T follicular helper cell (primary cell): ENCODE measurements around the gene CRMP1.

Experiments used
- DNase-seq: peaks from one replicate; pipeline ENCODE4 v3.0.0-alpha.2; 2020; ENCODE audit warnings: low read depth

The CRMP1 gene

DNA sequence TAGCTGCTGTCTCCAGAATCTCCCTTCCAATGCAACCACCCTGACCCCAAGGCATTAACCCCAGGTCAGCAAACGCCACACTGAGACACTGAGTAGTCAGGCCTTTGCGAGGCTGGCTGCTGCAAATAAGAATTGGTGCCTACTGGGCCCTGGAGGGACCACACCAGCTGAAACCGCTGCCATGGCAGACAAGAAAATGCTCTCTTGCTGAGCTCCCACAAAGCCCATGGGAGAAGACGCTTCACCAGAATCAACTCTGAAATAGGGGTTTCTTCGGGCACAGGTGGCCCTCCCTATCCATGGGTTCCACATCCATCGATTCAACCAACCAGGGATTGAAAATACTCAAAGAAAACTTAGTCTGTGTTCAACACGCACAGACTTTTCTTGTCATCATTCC lies 26.7 kb upstream of the CRMP1 start:
- DNase-seq: no peak

DNA sequence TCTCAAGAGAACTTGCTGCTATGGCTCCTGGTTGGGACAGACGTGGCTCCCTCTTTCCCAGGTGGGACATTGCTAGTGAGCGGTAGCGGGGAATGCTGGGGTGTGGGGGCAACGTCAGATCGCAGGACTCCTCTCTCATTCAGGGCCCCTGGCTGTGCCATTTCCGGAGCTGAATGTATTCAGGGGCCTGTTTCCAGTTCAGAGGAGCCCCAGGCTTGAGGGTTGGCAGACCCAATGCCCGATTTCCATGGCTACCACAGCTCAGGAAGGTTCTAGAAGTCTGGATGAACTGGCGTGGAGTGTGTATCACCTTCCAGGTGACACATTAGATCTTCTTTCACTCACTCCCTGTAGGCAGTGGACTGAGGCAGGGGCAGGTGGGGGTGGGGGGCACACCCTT lies 26.2 kb upstream of the CRMP1 start:
- no peak for DNase-seq

DNA sequence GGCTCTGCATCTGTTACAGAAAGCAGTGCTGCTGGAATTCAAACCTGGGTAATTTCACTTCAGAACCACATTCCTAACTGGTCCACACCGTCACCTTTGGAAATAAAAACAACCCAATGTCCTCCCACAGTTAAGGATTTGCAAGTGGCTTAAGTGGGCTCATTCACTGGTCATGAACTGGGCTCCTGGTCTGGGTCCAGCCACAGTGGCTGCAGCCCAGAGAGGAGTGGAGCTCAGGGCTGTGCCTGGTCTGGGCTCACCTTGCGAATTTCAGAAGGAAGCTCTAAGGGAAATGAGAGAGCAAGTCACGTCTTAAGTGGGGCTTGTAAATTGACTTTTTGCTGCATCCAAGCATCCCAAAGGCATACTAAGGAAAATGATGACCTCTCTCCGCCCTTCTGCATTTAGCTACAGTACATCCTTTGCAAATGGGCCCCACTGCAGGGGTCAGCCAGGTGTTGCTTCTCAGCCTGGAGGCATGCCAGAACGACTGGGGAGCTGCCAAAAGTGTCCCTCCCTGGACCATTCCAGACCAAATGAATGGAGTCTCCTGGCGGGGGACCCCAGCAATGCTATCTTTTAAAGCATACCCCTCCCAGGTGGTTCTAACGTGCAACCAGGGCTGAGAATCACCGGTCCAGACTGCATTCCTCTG lies 25.6 kb upstream of the CRMP1 start:
- no peak for DNase-seq

DNA sequence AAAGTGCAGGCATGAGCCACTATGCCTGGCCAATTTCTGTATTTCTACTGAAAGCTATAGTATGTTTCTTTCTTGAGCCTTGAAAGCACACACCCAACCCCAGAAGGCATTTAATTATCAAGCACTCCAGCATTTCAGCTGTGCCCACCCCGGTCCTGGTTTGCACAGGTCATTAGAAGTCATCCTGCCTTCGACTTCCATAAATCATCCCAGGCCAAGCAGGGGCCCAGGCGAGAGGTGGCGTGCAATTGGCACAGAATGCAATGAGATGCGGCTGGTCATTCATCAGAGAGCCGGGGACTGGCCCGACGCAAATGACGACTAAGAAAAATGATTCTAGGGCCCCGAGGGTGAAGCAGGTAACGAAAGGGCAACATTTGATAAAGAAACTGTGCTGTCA lies 24.8 kb upstream of the CRMP1 start:
- no peak for DNase-seq

DNA sequence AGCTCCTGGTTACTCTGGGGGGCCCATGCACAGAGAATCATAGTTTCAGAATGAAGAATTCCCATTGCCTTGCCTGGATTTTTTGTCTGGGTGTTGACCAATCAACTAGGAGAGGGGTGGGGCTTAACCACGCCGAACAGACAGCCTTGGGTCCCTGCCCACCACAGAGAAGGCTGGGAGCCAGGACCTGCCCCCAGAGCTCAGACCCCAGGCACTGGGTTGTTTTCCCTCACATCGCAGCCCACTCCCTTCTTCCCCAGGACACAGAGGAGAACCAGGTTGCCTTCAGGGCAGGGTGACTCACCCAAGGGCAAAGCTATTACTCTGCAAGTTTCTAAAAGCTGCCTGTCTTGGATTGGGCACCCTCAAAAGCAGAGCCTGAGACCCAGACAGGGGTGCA lies 23.3 kb upstream of the CRMP1 start:
- DNase-seq: no peak

DNA sequence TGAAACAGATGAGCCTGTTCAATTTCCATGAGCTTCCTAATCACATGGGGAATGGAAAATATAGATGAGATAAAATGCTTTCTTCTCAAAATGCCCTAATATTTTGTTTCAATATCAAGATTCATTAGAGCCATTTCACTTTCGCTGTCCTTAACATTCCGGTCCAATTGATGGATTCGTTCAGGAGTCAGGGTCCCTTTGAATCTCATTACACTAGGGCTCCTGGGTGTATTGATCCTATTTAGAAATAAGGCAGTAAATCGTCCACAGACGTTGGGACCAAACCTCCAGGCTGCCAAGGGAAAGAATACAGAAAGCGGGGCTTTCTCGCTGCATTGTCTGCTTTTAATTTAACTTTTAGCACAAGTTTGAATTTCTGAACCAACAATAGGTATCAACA lies 20.6 kb upstream of the CRMP1 start:
- no peak for DNase-seq

DNA sequence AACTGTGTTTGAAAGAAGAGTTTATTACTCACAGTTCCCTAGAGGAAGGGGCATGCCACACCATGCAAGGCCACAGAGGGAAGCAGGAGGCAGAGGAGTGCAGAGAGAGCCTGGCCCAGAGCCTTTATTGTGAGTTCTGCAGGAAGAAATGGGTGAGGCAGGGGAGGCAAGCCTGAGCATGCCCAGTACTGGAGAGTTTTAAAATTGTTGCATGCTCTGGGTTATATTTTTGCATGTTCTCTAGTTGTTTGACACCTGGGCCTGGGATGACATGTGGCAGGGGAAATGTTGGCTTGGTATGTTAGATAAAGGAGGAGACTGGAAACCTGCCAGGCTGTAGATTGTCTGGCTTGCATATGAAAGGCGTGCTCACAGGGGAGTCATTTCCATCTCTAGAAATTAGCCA lies 19.7 kb upstream of the CRMP1 start:
- no peak for DNase-seq

DNA sequence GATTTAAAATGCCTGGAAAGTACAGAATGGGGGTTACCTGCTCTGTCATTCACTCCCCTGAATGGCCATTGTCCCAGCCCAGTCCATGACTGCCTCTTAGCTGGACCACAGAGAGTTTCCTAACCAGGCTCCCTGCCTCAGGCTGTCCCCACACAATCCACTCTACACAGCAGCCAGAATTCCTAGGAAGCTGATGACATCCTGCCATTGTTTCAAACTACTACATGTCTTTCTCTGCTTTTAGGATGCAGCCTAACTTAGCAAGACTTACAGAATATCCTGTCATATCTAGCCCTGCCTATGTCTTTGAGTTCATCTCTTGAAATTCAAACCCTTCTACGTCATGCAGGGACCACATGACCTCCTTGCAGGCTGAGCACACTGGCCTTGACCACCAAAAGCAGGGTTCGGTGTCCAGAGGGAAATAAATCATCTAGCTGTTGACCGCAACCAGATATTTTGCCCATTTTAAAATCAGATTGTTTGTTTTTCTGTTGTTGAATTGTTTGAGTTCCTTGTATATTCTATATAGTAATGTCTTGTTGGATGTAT lies 16.1 kb upstream of the CRMP1 start:
- no peak for DNase-seq

DNA sequence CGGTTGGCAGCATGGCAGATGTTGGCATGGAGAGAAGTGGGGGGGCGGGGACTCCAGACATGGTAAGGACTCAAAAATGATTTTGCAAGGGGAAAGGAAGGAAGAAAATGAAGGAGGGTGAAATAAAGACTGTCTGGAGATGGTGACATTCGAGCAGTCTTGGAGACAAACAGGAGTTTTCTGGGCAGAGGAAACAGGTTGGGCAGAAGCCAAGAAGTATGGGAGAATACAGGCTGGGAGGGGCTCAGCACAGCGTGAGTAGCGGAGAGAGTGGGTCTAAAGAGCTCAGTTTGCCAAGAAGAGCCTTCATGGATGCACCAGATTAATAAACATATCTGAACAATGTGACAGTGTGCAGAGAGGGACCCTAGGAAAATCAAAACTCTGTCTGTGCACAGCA lies 13.3 kb upstream of the CRMP1 start:
- no peak for DNase-seq

DNA sequence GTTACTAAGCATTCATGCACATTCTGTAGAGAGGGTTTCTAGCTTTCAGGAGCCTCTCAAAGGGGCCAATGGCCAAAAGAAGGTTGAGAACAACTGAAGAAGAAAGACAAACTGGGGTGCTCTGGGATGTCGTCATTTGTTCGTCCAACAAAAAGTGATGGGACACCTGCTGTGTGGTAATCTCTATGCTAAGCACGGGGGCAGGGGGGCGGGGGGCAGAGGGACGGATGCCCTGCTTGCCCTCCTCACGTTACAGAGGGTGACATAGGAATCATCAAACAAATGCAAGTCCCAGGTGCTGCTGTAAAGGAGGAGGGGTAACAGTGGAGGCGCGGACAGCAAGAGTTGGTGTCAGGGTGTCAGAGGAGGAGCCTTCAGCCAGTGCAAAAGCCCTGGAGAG lies 12.8 kb upstream of the CRMP1 start:
- DNase-seq: no peak

DNA sequence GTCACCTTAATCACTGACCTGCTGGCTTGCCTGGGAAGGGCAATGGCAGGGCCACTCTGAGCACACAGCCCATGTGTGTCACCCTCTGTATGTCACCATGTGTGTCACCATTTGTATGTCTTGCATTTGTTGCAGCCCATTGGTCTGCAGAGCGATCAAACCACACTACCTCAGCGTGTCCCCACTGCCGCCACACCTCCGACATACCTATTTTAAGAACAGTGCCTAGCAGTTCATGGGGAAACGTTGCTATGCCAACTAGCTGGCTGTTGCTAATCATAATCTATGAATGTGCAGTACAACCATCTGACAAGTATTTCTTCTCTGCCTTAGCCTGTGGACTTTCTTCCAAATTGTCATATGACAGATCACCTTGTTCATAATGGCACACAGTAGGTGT lies 8.0 kb upstream of the CRMP1 start:
- no peak for DNase-seq

DNA sequence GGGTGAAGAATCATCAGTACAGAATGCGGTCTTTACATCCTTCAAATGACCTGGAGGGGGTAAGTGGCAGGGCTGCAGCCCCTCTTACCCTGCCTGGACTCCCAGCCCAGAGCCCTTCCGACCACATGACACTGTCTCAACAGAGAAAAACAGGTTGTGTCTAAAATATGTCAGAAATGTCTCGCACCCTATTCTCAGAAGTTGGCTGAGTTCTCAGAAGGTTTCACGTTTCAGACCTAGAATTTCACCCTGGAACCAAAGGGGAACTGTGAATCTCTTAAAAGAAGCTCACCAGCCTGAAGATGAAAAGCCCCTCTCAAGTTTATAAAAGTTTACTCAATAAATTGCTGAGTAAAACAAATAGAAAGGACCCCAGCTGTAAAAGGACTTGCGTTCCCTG lies 7.0 kb upstream of the CRMP1 start:
- no peak for DNase-seq

DNA sequence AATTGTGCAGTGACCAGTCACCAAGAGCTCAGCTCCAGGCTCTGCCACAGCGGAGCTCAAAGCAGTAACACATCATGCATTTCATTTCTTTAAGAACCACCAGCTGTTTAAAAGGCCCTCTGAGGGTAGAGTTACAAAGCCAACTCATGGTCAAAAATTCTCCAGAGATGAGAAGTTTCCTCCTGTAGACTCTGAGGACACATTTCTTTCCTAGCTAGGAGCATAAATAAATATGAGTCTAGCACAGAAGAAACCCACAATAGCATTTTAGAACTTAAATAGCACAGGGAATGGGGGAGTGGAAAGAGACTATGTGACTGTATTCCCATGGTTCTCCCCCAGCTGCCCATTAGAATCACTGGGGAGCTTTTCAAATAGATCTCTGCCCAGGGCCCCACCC lies 6.5 kb upstream of the CRMP1 start:
- DNase-seq: no peak

DNA sequence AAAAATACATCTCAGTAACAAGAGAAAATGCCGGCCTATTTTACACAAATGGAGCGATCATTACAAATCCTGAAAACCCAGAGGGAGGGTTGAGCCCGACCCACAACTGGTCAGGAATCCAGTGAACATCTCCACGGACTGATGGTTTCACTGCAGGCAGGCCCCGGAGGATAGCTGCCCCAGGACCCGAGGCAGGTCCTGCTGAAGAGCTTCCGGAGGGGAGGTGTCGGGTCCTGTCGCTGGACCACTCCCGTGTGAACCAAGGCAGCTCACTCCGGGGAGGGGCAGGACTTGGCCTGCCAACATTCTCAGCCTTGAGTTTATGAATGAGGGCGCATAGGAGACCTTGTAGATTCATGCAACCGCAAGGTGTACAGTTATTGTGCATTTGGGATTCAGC lies 4.8 kb upstream of the CRMP1 start:
- no peak for DNase-seq

DNA sequence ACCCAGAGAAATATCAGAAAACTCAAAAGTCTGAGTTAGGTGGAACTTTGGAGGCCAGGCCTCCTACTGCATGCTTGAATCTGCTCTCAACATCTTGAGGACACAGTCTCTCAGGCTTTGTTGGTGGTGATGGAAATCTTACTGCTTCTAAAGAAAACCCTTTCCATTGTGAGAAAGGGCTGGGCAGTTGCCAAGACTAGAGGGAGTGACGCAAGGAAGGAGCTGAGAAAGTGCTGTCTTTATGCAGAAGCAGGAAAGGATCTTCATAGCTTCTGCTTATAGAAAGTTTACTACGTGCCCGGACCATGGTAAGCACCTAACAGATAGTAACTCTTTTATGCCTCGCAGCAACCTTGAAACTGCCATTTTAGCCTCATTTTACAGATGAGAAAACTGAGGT lies 2.4 kb upstream of the CRMP1 start:
- DNase-seq: no peak

DNA sequence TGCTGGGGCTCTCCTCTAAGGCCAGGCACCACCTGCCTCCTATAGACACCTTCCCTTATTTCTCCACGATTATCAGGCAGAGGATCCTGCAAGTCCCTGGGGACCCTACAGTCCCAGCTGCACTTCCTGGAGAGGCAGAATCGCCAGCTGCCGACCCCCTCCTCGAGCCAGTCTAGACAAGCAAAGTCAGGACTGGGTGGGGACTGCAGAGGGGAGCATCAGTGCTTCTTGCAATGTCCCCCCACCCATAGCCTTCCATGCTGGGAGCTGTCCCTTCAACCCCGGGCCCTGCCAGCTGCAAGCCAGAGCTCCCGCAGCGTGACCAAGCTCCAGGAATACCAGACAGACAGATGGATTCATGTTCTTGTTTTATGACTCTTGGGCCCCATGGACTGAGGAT lies 1.4 kb upstream of the CRMP1 start:
- DNase-seq: no peak

DNA sequence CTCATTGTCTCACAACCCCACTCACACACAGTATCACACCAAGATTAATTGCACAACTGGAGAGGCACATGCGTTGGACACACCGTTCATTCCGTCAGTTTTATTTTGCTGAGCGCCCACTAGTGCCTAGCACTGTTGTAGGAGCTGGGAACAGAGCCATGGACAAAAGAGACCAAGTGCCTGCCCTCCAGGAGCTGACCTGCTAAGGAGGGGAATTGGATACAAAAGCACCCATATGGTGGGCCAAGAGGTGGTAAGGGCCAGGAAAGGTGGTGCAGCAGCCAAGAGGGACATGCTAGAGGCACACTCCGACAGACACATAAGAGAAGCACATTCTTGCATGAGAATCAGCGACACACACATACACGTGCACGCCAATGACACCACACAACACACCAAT lies 705 bp upstream of the CRMP1 start:
- no peak for DNase-seq

DNA sequence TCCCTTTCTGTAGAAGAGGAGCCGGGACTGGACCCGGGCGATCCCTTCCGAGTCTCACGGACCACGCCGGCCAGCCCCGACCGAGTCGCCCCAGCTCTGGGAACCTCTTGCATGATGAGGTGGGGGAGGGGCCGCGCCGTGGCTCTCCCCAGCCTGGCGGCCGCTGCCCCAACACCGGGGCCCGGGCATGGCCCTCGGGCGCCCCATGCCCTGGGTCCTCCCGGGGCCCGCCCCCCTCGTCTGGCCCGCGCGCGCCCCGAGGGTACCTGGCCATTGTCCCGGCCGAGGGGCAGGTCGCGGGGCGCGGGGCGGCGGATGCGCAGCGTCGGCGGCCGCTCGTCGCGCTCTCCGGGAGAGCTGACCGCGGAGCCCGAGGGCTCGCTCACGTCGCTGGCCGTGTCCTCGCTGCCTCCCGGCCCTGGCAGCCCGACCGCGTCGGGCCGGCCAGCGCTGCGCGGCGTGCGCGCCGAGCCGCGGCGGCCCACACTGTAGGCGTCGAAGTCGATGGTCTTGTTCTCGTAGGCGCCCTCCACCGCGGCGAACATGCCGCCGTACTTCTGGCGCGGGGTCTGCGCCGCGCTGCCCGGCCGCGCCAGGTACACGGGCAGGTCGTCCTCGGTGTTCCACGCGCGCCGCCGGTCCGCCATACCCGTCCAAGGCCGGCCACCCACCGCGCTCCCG lies 423 bp downstream of the CRMP1 start:
- no peak for DNase-seq

DNA sequence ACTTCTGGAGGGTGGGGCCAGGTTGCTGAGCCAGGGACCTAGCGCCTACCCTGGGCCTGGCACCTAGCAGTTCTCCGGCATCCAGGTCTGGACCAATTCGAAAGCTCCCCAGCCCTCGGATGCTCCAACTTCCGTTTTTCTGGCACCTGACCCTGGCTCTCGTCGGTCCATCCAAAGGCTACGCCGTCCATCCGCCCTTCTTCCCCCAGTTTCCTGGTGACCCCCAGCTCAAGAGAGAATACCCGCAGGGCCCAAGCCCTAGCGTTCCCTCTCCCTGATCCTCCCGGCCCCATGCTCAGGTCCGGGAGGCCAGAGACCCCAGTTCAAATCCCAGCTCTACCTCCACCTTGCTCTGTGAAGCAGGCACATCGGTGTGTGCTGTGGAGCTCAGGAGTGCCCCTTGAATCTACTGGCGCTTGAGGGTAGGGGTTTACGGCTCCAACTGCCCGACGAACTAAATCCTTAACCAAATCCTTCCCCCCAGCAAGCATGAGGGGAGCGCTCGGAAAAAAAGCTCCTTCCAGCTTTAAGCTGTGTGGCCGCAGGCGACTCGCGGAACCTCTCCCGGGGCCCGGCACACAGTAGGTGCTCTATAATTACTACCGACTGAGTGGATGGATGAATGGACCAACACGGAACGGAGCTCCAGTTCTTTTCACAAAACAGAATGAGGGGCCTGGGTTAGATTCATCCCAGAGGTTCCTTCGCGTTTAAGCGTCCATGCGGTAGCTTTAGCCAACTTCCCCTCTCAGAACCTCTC lies 1.1 kb downstream of the CRMP1 start:
- DNase-seq: no peak

DNA sequence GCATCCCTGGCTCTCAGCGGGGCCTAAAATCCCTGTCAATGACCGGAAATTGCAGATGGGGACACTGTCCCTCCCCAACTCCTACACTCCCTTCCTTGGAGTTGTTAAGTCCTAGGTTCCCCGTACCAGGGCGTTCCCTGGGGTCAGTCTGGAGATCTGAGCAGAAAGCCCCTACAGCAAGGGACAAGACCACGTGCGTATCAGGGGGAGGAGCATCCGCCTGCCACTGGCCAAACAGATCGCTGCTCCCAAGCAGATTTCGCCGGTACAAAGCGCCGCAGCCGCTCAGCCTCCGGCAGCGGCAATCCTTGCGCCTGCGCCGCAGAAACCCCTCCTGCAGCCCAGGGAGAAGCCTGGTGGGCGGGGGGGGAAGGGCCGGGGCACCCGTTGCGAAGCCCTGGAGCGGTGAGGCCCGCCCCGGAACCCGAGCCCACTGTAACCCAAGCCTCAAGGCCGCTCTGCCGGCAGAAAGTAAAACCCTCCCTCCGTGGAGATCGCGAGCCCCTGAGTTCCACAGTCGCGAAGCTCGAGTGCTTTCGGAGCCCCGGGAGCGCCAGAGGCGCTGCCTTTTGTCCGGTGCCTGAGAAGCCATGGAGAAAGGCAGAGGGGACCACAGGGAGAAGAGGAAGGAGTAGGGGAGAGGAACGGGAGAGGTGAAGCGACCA lies 2.7 kb downstream of the CRMP1 start:
- no peak for DNase-seq

DNA sequence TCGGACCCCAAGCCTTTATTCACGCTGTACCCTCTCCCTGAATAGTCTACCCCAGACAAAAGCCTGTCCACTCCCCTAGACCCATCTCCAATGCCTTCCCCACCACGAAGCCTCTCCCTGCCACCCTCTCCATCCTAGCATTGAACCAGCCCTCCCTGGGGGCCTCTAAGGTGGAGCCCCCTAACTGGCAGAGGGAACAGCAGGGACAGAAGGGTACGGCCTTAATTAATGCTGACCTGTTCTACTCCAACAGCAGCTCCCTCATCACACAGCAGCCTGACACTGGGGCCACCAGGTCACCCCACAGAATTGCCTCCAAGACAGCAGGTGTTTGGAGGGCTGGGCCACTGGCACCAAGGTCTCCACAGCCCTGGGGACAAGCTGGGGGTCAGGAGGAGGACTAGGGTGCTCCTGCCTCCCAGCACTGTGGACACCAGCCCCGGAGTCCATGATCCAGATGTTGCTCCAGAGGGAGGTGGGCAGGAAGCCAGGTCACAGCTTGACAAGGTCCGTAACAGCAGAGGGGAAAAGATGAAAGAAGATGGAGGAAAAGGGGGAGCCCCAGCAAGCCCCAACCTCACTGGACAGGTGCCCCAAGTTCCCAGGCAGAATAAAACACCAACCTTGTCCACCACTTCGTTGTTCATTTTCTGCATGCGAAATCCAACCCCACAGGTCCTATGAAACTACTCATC lies 3.7 kb downstream of the CRMP1 start:
- DNase-seq: no peak
